IMR-90 (cell line): ENCODE data around the gene SLC25A22.

Experiments
- BHLHE40 ChIP-seq: fragments of 150-350 bp; IDR thresholded peaks from 2 replicates; pipeline ENCODE4 v1.6.1; 2016; ENCODE audit warnings: mild to moderate bottlenecking, low read depth, low read length
- FOS ChIP-seq: fragments of 150-350 bp; IDR thresholded peaks from 2 replicates; pipeline ENCODE4 v1.6.1; 2016; ENCODE audit warnings: low read depth, low read length
- MAFK ChIP-seq: IDR thresholded peaks from 2 replicates; pipeline ENCODE4 v1.6.1; 2012; ENCODE audit warnings: low read depth, low read length, improper control_type of control experiment
- MAZ ChIP-seq: IDR thresholded peaks from 2 replicates; pipeline ENCODE4 v1.6.1; 2012; ENCODE audit warnings: low read depth, mild to moderate bottlenecking, low read length, improper control_type of control experiment, moderate library complexity, borderline replicate concordance
- MXI1 ChIP-seq: IDR thresholded peaks from 2 replicates; pipeline ENCODE4 v1.6.1; 2012; ENCODE audit warnings: low read depth, mild to moderate bottlenecking, low read length, moderate library complexity, borderline replicate concordance
- POLR2A ChIP-seq: IDR thresholded peaks from 2 replicates; pipeline ENCODE4 v1.6.1; 2012; ENCODE audit warnings: mild to moderate bottlenecking, low read depth, low read length
- RAD21 ChIP-seq: IDR thresholded peaks from 2 replicates; pipeline ENCODE4 v1.6.1; 2012; ENCODE audit warnings: low read length, improper control_type of control experiment
- RCOR1 ChIP-seq: IDR thresholded peaks from 2 replicates; pipeline ENCODE4 v1.6.1; 2012; ENCODE audit warnings: mild to moderate bottlenecking, low read length, improper control_type of control experiment; ENCODE audit not compliant: insufficient replicate concordance
- RFX5 ChIP-seq: IDR thresholded peaks from 2 replicates; pipeline ENCODE4 v1.8.0; 2012; ENCODE audit warnings: low read depth, mild to moderate bottlenecking, low read length, moderate library complexity
- SMC3 ChIP-seq: fragments of 150-350 bp; IDR thresholded peaks from 2 replicates; pipeline ENCODE4 v1.6.1; 2016; ENCODE audit warnings: low read depth, mild to moderate bottlenecking, antibody characterized with exemption, low read length, moderate library complexity
- TF ChIP-seq, protein P1 (sequence below): conservative IDR thresholded peaks from 2 replicates; pipeline ENCODE4 v1.5.1; 2012; ENCODE audit warnings: mild to moderate bottlenecking, low read depth, low read length, improper control_type of control experiment
- TF ChIP-seq, protein P2 (sequence below): fragments of 150-350 bp; IDR thresholded peaks from 2 replicates; pipeline ENCODE4 v1.6.1; 2017; ENCODE audit warnings: mild to moderate bottlenecking, antibody characterized with exemption, low read length, low read depth
- TF ChIP-seq, protein P3 (sequence below): fragments of 150-350 bp; IDR thresholded peaks from 2 replicates; pipeline ENCODE4 v1.6.1; 2016; ENCODE audit warnings: low read depth, mild to moderate bottlenecking, low read length, moderate library complexity, borderline replicate concordance

DNA sequence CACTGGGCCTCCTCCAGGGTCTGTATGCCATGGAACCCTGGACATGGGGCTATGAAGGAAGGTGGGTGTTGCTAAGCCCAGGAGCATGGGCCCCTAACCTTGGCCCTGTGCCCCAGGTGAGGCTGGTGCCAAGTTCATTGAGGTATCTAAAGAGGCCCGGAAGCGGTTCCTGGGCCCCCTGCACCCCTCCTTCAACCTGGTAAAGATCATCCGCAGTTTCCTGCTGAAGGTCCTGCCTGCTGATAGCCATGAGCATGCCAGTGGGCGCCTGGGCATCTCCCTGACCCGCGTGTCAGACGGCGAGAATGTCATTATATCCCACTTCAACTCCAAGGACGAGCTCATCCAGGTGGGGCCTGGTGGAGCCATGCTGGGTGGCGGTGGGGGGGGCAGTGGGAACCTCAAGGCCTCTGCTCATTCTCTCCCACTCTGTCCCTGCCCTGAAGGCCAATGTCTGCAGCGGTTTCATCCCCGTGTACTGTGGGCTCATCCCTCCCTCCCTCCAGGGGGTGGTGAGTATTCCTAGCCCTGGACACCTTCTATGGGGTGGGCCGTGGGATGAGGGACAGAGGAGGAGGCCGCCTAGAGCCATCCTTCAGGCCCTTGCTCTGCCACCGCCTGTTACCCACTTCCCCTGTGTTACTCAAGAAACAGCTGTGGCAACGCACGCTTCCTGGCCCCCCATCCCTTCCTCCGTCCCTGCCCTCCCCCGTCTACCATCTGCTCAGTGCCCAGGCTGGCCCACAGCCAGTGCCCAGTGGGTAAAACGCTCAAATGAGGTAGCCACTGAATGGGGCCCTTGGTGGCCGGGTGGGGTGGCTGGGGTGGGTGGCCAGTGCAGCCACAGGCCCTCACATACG lies 23.7 kb upstream of the SLC25A22 start:
- TF ChIP-seq, protein P1, sequence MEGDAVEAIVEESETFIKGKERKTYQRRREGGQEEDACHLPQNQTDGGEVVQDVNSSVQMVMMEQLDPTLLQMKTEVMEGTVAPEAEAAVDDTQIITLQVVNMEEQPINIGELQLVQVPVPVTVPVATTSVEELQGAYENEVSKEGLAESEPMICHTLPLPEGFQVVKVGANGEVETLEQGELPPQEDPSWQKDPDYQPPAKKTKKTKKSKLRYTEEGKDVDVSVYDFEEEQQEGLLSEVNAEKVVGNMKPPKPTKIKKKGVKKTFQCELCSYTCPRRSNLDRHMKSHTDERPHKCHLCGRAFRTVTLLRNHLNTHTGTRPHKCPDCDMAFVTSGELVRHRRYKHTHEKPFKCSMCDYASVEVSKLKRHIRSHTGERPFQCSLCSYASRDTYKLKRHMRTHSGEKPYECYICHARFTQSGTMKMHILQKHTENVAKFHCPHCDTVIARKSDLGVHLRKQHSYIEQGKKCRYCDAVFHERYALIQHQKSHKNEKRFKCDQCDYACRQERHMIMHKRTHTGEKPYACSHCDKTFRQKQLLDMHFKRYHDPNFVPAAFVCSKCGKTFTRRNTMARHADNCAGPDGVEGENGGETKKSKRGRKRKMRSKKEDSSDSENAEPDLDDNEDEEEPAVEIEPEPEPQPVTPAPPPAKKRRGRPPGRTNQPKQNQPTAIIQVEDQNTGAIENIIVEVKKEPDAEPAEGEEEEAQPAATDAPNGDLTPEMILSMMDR, result no peak
- no peak for TF ChIP-seq MAFK
- TF ChIP-seq POLR2A, result no peak; the same call in 1 of the 2 replicates
- TF ChIP-seq, protein P2, sequence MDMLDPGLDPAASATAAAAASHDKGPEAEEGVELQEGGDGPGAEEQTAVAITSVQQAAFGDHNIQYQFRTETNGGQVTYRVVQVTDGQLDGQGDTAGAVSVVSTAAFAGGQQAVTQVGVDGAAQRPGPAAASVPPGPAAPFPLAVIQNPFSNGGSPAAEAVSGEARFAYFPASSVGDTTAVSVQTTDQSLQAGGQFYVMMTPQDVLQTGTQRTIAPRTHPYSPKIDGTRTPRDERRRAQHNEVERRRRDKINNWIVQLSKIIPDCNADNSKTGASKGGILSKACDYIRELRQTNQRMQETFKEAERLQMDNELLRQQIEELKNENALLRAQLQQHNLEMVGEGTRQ, result no peak
- no peak for TF ChIP-seq RFX5
- TF ChIP-seq RCOR1, result no peak
- no peak for TF ChIP-seq RAD21
- TF ChIP-seq FOS, result no peak
- TF ChIP-seq MAZ, result no peak
- TF ChIP-seq, protein P3, sequence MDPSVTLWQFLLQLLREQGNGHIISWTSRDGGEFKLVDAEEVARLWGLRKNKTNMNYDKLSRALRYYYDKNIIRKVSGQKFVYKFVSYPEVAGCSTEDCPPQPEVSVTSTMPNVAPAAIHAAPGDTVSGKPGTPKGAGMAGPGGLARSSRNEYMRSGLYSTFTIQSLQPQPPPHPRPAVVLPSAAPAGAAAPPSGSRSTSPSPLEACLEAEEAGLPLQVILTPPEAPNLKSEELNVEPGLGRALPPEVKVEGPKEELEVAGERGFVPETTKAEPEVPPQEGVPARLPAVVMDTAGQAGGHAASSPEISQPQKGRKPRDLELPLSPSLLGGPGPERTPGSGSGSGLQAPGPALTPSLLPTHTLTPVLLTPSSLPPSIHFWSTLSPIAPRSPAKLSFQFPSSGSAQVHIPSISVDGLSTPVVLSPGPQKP, result no peak
- no peak for TF ChIP-seq SMC3
- TF ChIP-seq MXI1, result no peak
- no peak for TF ChIP-seq BHLHE40
